Astrocyte of the spinal cord (primary cell): ENCODE data around the gene NPAS3.

ENCODE experiments used
- DNase-seq: peaks from one replicate; pipeline ENCODE4 v3.0.0; 2011; ENCODE audit warnings: low read depth, low spot score
- H3K4me3 ChIP-seq: 2 replicates; pipeline ENCODE4 v1.5.1; 2011; ENCODE audit warnings: low read depth, mild to moderate bottlenecking, low read length, moderate library complexity
- CTCF ChIP-seq: IDR thresholded peaks from 2 replicates; pipeline ENCODE4 v1.5.1; 2012; ENCODE audit warnings: low read depth, mild to moderate bottlenecking, low read length, inconsistent platforms
- in situ Hi-C: cut with HindIII; loops from 2 replicates; pipeline ENCODE4 v1.10.0; 2017; ENCODE audit warnings: low sequenced_read_pairs

Gene NPAS3

GRCh38 chr14:33449268-33449667 is 510.6 kb downstream of the NPAS3 start:
- no peak overlapping the region for H3K4me3 ChIP-seq
- DNase-seq = no peak
- in situ Hi-C loops = no loop called here
- no peak for TF ChIP-seq CTCF

GRCh38 chr14:33449703-33450395 is 511.2 kb downstream of the NPAS3 start:
- DNase-seq = no peak
- no peak for TF ChIP-seq CTCF
- no peak overlapping the region for H3K4me3 ChIP-seq
- in situ Hi-C loops = no loop called here

GRCh38 chr14:33450416-33450815 is 511.7 kb downstream of the NPAS3 start:
- H3K4me3 ChIP-seq = no peak overlapping the region
- in situ Hi-C loops = no loop called here
- DNase-seq = no peak
- no peak for TF ChIP-seq CTCF

DNA sequence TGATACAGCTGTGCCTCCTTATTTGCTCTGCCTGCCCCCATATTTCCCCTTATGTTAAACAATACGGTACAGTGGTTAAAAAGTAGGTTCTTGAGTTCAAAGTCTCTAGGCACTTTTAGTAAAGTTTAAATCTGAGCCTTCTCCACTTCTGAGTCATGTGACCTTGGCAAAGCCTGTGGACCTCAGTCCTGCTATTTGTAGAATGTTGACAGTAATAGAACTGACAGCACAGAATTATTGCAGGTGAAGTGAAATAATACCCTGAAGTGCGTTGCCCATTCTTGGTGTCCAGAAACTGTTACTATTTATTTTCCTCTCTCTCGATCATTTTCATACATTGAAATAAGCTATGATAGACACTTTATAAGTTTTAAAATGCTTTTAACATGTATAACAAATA is 512.5 kb downstream of the NPAS3 start:
- TF ChIP-seq CTCF = no peak
- no peak overlapping the region for H3K4me3 ChIP-seq
- in situ Hi-C loops = no loop called here
- no peak for DNase-seq

- H3K4me3 ChIP-seq = no peak overlapping the region
- DNase-seq = no peak
- TF ChIP-seq CTCF = no peak
- in situ Hi-C loops = no loop called here
Measured at GRCh38 chr14:33452995-33453394, 514.3 kb downstream of the NPAS3 start.

DNA sequence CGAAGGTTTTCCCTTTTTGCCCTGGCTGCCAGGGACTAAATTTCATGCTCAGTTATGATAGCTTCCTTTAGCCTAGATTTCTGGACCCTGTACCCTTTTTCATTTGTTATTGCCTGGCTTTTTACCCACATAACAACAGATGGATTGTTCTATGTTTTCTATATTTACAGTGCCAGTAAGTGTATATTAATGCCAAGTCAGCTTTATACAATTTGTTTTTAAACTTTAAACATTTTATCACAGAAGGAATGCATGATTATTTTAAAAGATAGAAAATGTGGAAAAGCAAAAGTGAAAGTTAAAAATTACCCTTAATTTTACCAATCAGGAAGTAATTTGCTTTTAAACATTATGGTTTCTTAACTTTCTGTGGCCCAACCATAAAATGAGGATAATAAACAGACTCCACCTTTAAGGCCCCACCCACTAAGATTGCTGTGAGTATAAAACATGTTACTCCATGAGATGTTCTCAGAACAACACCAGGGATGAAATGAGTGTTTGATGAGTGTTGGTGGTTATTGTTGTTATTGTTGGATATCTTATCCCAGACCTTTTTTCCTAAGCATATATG is 515.4 kb downstream of the NPAS3 start:
- H3K4me3 ChIP-seq = no peak overlapping the region
- DNase-seq = no peak
- in situ Hi-C loops = no loop called here
- no peak for TF ChIP-seq CTCF

DNA sequence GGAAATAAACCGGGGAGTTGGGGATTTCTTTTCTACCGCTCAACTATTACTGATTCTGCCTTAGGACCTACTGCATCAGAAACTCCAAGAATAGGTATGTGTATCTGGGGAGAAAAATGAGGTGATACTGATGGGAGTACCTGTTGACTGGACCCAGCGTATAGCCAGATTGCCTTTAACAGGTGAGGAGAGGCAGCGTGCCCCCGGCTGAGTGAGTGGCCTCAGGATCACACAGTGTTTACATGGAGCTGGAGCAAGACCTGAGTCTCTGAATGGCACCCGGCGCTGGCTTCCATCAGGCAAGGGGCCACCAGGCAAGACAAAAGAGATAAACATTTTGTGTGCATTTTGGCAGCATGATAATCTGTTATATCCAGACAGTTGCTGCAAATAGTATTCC is 516.0 kb downstream of the NPAS3 start:
- no peak overlapping the region for H3K4me3 ChIP-seq
- in situ Hi-C loops = no loop called here
- no peak for TF ChIP-seq CTCF
- no peak for DNase-seq
